ENCODE results near the gene NDUFB7. TPM values are rescaled to one million over a fixed set of nuclear protein-coding genes. Genes with fewer than 3 reads are reported as not detected.
"Not testable (repeated sequence)": the region's sequence is repeated elsewhere in the genome, so short reads cannot be mapped to it uniquely, and the experiment has no call there.

The NDUFB7 gene
- total RNA-seq = 400 and 402 TPM in 2 replicates

DNA sequence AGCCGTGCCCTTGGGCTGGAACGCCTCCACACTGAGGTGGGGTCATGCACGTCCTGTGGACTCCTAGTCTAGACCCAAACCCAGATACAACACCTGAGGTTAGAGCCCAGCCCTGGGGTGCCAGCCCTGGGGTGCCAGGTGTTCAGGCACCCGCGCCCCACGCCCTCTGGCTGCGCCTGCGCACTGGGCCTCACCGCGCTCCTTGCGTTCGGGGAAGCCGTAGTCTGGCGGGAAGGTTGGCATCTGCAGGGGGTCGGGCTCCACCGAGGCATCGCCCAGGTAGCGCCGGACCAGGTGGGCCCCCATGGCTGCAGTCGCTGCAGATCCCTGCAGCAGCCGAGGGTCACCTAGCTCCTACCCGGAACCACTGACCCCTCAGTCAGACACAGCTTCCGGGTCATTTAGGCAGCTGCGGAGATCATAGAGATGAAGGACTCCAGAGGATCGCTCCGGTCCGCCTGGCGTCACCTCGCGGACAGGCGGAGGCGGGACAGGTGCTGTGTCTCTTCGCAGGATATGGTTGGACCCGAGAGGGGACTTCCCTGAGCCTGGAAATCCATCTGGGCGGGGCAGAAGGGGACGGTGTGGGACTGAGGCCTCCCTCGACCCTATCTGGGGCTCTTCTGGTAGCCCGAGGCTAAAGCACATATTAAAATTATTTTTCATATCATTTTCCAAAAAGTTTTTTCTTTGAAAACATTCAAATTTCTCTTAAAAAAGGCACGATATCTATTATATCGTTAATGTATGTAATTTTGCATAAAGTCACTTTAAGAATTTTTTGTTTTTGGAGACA, at the start of gene NDUFB7:
NDUFB7 (minus strand) TSS at position 372 of the 796 bp plus-strand sequence; CDS start at position 306, 66 bp downstream.
- DNase-seq (ENCODE audit: low read depth) = peak; percentile 70
- H3K4me3 ChIP-seq (ENCODE audit: low read depth, low read length) = peak within 1 kb of the TSS; percentile 100
- TF ChIP-seq, protein P1, sequence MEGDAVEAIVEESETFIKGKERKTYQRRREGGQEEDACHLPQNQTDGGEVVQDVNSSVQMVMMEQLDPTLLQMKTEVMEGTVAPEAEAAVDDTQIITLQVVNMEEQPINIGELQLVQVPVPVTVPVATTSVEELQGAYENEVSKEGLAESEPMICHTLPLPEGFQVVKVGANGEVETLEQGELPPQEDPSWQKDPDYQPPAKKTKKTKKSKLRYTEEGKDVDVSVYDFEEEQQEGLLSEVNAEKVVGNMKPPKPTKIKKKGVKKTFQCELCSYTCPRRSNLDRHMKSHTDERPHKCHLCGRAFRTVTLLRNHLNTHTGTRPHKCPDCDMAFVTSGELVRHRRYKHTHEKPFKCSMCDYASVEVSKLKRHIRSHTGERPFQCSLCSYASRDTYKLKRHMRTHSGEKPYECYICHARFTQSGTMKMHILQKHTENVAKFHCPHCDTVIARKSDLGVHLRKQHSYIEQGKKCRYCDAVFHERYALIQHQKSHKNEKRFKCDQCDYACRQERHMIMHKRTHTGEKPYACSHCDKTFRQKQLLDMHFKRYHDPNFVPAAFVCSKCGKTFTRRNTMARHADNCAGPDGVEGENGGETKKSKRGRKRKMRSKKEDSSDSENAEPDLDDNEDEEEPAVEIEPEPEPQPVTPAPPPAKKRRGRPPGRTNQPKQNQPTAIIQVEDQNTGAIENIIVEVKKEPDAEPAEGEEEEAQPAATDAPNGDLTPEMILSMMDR (conservative IDR thresholded peaks at IDR 0.05; ENCODE audit: low read depth, low read length) = peak; percentile 68

DNA sequence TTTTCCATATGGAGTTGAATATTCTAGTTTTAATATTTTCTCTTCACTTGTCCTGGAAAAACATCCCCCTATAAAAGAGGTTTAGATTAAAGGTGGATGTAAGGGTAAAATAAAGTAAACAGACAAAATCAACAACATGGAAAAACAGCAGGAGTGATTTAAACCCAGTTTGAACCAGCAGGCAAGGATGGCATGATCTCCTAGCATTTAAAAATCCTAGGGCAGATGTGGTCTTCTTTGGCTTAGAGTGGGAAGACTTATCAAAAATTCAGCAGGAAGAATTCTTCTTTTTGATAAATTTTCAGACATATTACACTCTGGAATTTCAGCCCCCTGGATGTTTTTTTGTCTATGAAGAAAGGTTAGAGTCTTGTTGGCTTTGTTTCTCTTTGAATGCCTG, 47.5 kb upstream of the NDUFB7 start:
- TF ChIP-seq, protein P1 (conservative IDR thresholded peaks at IDR 0.05; ENCODE audit: low read depth, low read length) = no peak
- H3K4me3 ChIP-seq (ENCODE audit: low read depth, low read length) = no peak overlapping the region
- no peak for DNase-seq (ENCODE audit: low read depth)

DNA sequence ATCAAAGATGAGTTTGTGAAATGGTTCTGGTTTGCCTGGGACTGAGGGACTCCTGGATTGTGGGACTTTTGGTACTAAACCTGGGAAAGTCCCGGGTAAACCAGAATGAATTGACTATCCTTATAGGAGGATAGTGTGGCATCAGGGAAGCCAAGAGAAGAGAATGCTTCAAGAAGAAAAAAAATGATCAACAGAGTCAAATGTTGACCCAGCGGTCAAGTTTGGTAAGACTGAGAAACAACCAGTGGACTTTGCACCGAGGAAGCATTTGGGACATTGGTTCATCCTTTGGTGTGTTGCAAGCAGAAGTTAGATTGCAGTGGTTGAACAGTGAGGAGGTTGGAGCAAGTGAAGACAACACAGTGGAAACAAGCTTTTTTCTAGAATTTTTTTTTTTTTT, 44.5 kb upstream of the NDUFB7 start:
- no peak overlapping the region for H3K4me3 ChIP-seq (ENCODE audit: low read depth, low read length)
- DNase-seq (ENCODE audit: low read depth) = no peak
- TF ChIP-seq, protein P1 (conservative IDR thresholded peaks at IDR 0.05; ENCODE audit: low read depth, low read length) = no peak

DNA sequence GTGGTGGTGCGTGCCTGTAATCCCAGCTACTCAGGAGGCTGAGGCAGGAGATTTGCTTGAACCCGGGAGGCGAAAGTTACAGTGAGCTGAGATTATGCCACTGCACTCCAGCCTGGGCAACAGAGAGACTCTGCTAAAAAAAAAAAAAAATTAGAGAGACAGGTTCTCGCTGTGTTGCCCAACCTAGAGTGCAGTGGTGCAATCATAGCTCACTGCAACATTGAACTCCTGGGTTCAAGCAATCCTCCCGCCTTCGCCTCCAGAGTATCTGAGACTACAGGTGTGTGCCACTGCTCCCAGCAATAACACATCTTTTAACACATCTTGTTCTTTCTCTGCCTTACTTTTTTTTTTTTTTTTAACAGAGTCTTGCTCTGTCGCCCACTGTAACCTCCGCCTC, 43.8 kb upstream of the NDUFB7 start:
- TF ChIP-seq, protein P1 (conservative IDR thresholded peaks at IDR 0.05; ENCODE audit: low read depth, low read length) = no peak
- H3K4me3 ChIP-seq (ENCODE audit: low read depth, low read length) = no peak overlapping the region
- no peak for DNase-seq (ENCODE audit: low read depth)

DNA sequence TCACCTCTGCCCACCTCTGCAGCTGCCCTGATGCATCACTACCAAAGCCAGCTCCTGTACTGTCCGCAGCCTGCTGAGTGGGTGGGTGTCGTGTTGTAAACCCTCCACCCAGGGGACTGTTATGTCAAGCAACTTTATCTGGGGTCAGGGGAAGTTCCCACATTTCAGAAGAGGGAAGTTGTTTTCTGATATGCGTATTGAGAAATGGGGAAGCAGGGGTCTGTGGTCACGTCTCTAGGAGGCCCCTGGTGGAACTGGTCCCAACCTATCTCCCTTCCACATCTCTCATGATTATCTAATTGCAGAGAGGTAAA, 42.2 kb upstream of the NDUFB7 start:
- TF ChIP-seq, protein P1 (conservative IDR thresholded peaks at IDR 0.05; ENCODE audit: low read depth, low read length) = no peak
- no peak overlapping the region for H3K4me3 ChIP-seq (ENCODE audit: low read depth, low read length)
- DNase-seq (ENCODE audit: low read depth) = no peak

DNA sequence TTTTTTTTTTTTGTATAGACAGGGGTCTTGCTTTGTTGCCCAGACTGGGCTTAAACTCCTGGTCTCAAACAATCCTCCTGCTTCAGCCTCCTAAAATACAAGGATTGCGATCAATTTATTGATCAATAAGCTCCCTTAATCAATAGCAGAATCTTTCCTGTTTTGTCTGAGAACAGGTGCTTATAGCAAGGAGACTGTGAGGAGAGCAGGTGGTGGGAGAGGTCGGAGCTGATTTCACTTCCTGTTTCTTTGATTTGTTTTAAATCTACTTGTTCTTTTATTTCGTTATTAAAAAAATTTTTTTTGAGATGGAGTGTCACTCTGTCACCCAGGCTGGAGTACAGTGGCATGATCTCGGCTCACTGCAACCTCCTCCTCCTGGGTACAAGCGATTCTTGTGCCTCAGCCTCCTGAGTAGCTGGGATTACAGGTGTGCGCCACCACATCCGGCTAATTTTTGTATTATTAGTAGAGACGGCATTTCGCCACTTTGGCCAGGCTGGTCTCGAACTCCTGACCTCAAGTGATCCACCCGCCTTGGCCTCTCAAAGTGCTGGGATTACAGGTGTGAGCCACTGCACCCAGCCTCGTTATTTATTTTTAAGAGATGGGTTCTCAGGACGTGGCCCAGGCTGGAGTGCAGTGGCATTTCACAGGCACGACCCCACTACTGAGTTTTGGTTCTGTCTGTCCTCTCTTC, 41.7 kb upstream of the NDUFB7 start:
- not testable (repeated sequence) for H3K4me3 ChIP-seq (ENCODE audit: low read depth, low read length); DNase-seq (ENCODE audit: low read depth)

DNA sequence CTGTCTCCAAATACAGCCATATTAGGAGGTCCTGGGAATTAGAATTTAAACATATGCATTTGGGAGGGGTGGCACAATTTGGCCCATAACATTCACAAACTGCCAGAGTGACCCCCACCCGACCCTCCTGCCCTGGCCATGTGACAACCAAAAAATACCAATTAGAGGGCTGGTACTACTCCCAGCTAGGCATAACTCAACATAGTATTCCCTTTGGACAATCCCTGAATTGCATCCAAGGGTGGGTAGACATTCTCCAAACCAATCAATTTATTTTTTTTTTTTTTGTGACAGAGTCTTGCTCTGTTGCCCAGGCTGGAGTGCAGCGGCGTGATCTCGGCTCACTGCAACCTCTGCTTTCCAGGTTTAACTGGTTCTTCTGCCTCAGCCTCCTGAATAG, 40.8 kb upstream of the NDUFB7 start:
- DNase-seq (ENCODE audit: low read depth) = no peak
- no peak overlapping the region for H3K4me3 ChIP-seq (ENCODE audit: low read depth, low read length)
- TF ChIP-seq, protein P1 (conservative IDR thresholded peaks at IDR 0.05; ENCODE audit: low read depth, low read length) = no peak

DNA sequence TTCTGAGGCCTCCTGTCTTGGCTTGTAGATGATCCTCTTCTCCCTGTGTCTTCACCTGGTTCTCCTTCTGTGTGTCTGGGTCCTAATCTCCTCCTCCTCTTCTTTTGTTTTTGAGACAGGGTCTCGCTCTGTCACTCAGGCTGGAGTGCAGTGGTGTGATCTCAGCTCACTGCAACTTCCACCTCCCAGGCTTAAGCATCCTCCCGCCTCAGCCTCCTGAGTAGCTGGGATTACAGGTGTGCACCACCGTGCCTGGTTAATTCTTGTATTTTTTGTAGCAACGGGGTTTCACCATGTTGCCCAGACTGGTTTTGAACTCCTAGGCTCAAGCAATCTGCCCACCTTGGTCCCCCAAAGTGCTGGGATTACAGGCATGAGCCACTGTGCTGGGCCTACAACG, 40.4 kb upstream of the NDUFB7 start:
- DNase-seq (ENCODE audit: low read depth) = not testable (repeated sequence)

More for the DNA sequence above, 40.4 kb upstream of the NDUFB7 start:
- H3K4me3 ChIP-seq (ENCODE audit: low read depth, low read length) = not testable (repeated sequence)
